NCI-H2171 (cell line): ENCODE data around the gene OR13D1.
"Not testable (repeated sequence)": the region's sequence is repeated elsewhere in the genome, so short reads cannot be mapped to it uniquely, and the experiment has no call there.

Experiments used
- DNase-seq: peaks from one replicate; lab custom pipeline; 2025; lab: John Stamatoyannopoulos, UW

Gene OR13D1

DNA sequence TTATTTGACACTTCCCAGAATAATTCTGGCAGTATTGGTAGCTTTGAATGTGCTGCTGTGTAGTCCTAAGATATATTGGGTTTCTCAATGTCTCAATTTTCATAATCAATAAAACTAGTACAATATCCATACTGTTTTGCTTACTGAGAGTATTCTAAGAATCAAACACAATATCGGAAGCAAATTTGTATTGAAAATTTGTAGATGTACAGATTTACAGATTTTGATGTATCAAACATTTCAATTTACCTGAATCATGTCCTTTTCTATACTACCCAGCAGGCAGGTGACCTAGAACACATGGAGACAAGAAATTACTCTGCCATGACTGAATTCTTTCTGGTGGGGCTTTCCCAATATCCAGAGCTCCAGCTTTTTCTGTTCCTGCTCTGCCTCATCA, at the start of gene OR13D1:
Gene OR13D1, plus strand, starts transcription at position 301 of the 400 bp plus-strand sequence. Its CDS starts 0 bp downstream, at position 301.
- no peak for DNase-seq

- DNase-seq = no peak
Measured at GRCh38 chr9:104658496-104659195, 35.7 kb upstream of the OR13D1 start.

- DNase-seq = no peak
Measured at GRCh38 chr9:104675611-104676010, 18.7 kb upstream of the OR13D1 start.

DNA sequence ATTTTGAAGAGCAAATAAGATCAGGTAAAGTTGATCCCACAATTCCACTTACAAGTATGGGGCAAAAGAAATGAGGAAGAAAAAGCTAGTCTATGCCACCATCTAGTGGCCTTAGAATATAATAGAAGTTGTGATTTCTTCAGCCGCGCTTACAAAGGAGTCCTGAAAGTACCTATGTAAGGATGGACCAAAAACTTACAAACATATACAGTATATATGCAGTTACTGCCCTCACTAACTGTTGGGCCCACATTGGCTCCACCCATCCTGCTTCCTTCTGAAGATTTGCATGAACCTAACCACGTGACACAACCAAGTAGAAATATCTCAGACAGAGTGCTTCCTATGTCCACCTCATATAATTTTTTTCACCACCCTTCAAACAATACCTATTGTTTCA, 11.7 kb upstream of the OR13D1 start:
- peak; percentile 27 for DNase-seq

- DNase-seq = no peak
Measured at GRCh38 chr9:104686081-104686480, 8.2 kb upstream of the OR13D1 start.

DNA sequence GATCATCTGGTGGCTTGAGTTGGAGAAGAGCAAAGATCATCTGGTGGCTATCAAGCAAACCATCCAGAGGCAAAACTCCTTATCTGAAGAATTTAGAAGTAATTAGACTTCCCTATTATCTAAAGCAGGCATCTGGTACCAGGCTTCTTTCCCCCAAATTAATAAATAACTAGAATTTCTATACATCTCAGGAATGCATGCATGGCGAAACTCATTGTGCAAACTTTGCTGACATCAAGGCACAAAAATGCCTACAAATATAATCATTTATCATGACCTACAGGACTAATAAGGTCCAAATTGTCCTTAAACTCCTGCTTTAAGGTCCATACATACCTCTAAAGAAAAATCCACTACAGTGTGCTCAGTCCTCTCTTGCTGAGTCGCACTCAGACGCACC, 6.0 kb downstream of the OR13D1 start:
- no peak for DNase-seq

GRCh38 chr9:104708737-104709136, 14.4 kb downstream of the OR13D1 start:
- DNase-seq = not testable (repeated sequence)

GRCh38 chr9:104711604-104712003, 17.3 kb downstream of the OR13D1 start:
- no peak for DNase-seq

- DNase-seq = peak; percentile 59
Measured at GRCh38 chr9:104725014-104725413, 30.7 kb downstream of the OR13D1 start.

DNA sequence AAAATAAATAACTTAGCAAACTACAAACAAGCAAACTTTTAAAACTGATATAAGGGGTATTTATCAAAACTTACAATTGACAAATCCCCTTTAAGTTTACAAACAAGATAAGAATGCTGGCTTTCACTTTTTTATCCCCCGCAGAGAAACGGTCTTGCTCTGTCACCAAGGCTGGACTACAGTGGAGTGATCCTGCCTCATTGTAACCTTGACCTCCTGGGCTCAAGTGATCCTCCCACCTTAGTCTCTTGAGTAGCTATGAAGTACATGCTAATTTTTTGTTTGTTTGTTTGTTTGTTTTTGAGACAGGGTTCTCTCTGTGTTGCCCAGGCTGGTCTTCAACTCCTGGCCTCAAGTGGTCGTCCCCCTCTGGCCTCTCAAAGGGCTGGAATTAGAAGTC, 44.1 kb downstream of the OR13D1 start:
- DNase-seq = no peak

GRCh38 chr9:104740621-104741020, 46.3 kb downstream of the OR13D1 start:
- no peak for DNase-seq

DNA sequence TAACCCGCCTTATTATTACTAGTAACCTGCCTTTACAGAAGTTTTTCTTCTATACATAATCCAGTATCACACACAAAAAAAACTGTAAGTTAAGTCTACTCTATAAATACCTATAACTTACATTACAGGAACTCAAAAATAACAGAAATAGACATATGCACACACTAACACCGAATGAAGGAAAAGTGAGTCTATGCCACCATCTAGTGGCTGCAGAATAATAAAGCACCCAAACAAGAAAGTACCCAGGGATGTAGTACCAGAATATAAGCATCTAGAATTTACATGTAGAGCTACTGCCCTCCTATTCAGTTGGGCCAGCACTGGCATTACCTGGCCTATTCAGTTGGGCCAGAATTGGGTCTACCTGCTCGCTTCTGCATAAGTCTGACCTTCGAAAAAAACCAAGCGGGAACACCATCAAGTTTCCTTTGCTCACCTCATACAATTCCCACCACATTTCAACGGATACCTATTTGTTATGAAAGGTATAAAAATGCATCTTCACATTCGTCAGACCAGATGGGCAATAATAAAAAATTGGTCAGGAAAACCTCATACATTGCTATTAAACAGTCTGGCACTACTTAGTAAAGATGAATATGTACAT, 49.2 kb downstream of the OR13D1 start:
- peak; percentile 31 for DNase-seq
